Liver (tissue), 9 donors: ENCODE results near the gene WAC. TPM values are rescaled to one million over a fixed set of nuclear protein-coding genes. Genes with fewer than 3 reads are reported as not detected.

Experiments used
- DNase-seq: peaks from one replicate; pipeline ENCODE4 v3.0.0-alpha.2; 2017; ENCODE audit warnings: low spot score
- H3K27ac ChIP-seq, 2 donors: one replicate each; pipeline ENCODE4 v1.7.0; 2013; ENCODE audit warnings: inconsistent platforms in 2 of 2, low read length in 2 of 2, control low read depth in 1 of 2, low read depth in 1 of 2, mild to moderate bottlenecking in 1 of 2
- H3K27me3 ChIP-seq, 4 donors: one replicate each; pipeline versions ENCODE4 v1.6.1 to v1.7.0; 2013; ENCODE audit warnings: low read length in 3 of 4, inconsistent platforms in 1 of 4, mild to moderate bottlenecking in 1 of 4, moderate library complexity in 1 of 4; ENCODE audit not compliant: control insufficient read depth in 4 of 4, insufficient read depth in 4 of 4
- H3K36me3 ChIP-seq, 4 donors: one replicate each; pipeline versions ENCODE4 v1.6.1 to v1.7.0; 2013; ENCODE audit warnings: low read length in 3 of 4, mild to moderate bottlenecking in 3 of 4, low read depth in 1 of 4, moderate library complexity in 1 of 4; ENCODE audit not compliant: control insufficient read depth in 4 of 4, insufficient read depth in 3 of 4
- H3K4me1 ChIP-seq, 4 donors: one replicate each; pipeline versions ENCODE4 v1.6.1 to v1.7.0; 2013; ENCODE audit warnings: low read length in 3 of 4, mild to moderate bottlenecking in 3 of 4, moderate library complexity in 1 of 4; ENCODE audit not compliant: control insufficient read depth in 4 of 4, insufficient read depth in 4 of 4
- H3K4me3 ChIP-seq, 3 donors: one replicate each; pipeline versions ENCODE4 v1.6.1 to v1.7.0; 2013; ENCODE audit warnings: low read length in 3 of 3, control low read depth in 1 of 3, low read depth in 1 of 3, mild to moderate bottlenecking in 1 of 3
- H3K9ac ChIP-seq, 2 donors: one replicate each; pipeline ENCODE4 v1.7.0; 2013; ENCODE audit warnings: low read length in 2 of 2, mild to moderate bottlenecking in 2 of 2, moderate library complexity in 2 of 2, control low read depth in 1 of 2, low read depth in 1 of 2
- H3K9me3 ChIP-seq, 4 donors: one replicate each; pipeline versions ENCODE4 v1.6.1 to v1.7.0; 2013; ENCODE audit warnings: low read length in 3 of 4; ENCODE audit not compliant: control insufficient read depth in 4 of 4
- ATF3 ChIP-seq: IDR thresholded peaks from 2 replicates; pipeline ENCODE4 v1.6.1; 2016; ENCODE audit warnings: antibody characterized with exemption
- CTCF ChIP-seq: fragments of 150-350 bp; IDR thresholded peaks from 2 replicates; pipeline ENCODE4 v1.5.1; 2017; ENCODE audit warnings: improper control_type of control experiment, low read depth, low read length; ENCODE audit not compliant: missing input control
- EGR1 ChIP-seq, 2 donors: IDR thresholded peaks; 2 replicates each; pipeline ENCODE4 v1.6.1; 2016 to 2018; ENCODE audit warnings: antibody characterized with exemption in 2 of 2, low read depth in 2 of 2
- FOXA1 ChIP-seq: IDR thresholded peaks from 2 replicates; pipeline ENCODE4 v1.6.1; 2016; ENCODE audit warnings: antibody characterized with exemption
- FOXA2 ChIP-seq: IDR thresholded peaks from 2 replicates; pipeline ENCODE4 v1.6.1; 2016; ENCODE audit warnings: antibody characterized with exemption
- GABPA ChIP-seq, 2 donors: IDR thresholded peaks in 1 of 2; conservative IDR thresholded peaks in 1 of 2; 2 replicates each; pipeline ENCODE4 v1.6.1; 2016; ENCODE audit warnings: antibody characterized with exemption in 2 of 2, mild to moderate bottlenecking in 1 of 2, moderate library complexity in 1 of 2
- HNF4G ChIP-seq: IDR thresholded peaks from 2 replicates; pipeline ENCODE4 v1.6.1; 2016; ENCODE audit warnings: antibody characterized with exemption
- JUND ChIP-seq, 2 donors: IDR thresholded peaks; 2 replicates each; pipeline ENCODE4 v1.6.1; 2016; ENCODE audit warnings: antibody characterized with exemption in 2 of 2
- NR2F2 ChIP-seq: IDR thresholded peaks from 2 replicates; pipeline ENCODE4 v1.6.1; 2016; ENCODE audit warnings: antibody characterized with exemption
- RAD21 ChIP-seq, 2 donors: IDR thresholded peaks; 2 replicates each; pipeline ENCODE4 v1.6.1; 2016; ENCODE audit warnings: antibody characterized with exemption in 2 of 2, mild to moderate bottlenecking in 2 of 2
- RXRA ChIP-seq, 2 donors: IDR thresholded peaks; 2 replicates each; pipeline ENCODE4 v1.6.1; 2017 to 2018; ENCODE audit warnings: antibody characterized with exemption in 2 of 2, mild to moderate bottlenecking in 1 of 2
- SP1 ChIP-seq: IDR thresholded peaks from 2 replicates; pipeline ENCODE4 v1.6.1; 2018; ENCODE audit warnings: antibody characterized with exemption, mild to moderate bottlenecking
- TAF1 ChIP-seq: conservative IDR thresholded peaks from 2 replicates; pipeline ENCODE4 v1.6.1; 2016; ENCODE audit warnings: antibody characterized with exemption, mild to moderate bottlenecking
- YY1 ChIP-seq: IDR thresholded peaks from 2 replicates; pipeline ENCODE4 v1.6.1; 2016; ENCODE audit warnings: antibody characterized with exemption, mild to moderate bottlenecking
- WGBS: extraction: QIAGEN DNeasy Blood & Tissue Kit; methylation state at CpG from one replicate; pipeline ENCODE4 v1.1.7; 2013; 5-methylcytosine and 5-hydroxymethylcytosine counted together
- polyA plus RNA-seq, 2 donors: library from polyadenylated mRNA; stranded (reverse) in 1 of 2; unstranded in 1 of 2; fragments of 200-250 nt in 1 of 2; fragments of >200 nt in 1 of 2; fragmentation: Nextera tagmentation in 1 of 2; extraction: Ambion mirVana in 1 of 2; gene quantifications; one replicate each; pipeline versions ENCODE4 v1.2.1 to v1.2.3, GENCODE V29; 2013 to 2015
- total RNA-seq, 2 donors: library from RNA; depleted of rRNA; stranded (reverse); fragments of >200 nt; gene quantifications; one replicate each; pipeline ENCODE4 v1.2.3, GENCODE V29; 2014
- TF ChIP-seq, protein P1 (sequence below): IDR thresholded peaks from 2 replicates; pipeline ENCODE4 v1.6.1; 2016; ENCODE audit warnings: antibody characterized with exemption
- TF ChIP-seq, protein P2 (sequence below): IDR thresholded peaks from 2 replicates; pipeline ENCODE4 v1.6.1; 2016; ENCODE audit warnings: antibody characterized with exemption
- TF ChIP-seq, protein P3 (sequence below): IDR thresholded peaks from 2 replicates; pipeline ENCODE4 v1.6.1; 2016; ENCODE audit warnings: antibody characterized with exemption, mild to moderate bottlenecking
- donor health status: healthy.
- donor health status: healthy.
- donor health status: healthy.
- donor health status: healthy.
- donor health status: healthy.

Gene WAC
- total and polyA plus RNA-seq, 4 donors: 20.2 to 48.7 (median 32.0) TPM

DNA sequence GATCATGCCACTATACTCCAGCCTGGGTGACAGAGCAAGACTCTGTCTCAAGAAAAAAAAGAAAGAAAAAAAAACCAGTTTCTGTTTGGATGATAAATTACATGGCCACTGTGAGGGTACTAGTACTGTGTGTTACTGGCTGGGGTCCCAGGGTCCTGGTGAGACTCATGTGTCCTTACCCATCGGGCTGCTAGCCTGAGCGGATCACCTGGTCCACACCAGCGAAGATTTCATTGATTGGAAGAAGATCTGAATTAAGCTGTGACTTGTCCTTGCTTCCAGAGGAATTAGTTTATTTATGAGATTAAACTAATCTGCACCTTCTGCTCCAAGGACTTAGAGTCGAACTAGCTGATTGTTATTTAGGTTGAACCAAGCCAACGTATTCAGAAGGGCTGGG, 104.4 kb downstream of the WAC start (continued):
- TF ChIP-seq CTCF (no peak), TAF1 (no peak), RXRA (IDR thresholded peaks at IDR 0.05) (no peak)

DNA sequence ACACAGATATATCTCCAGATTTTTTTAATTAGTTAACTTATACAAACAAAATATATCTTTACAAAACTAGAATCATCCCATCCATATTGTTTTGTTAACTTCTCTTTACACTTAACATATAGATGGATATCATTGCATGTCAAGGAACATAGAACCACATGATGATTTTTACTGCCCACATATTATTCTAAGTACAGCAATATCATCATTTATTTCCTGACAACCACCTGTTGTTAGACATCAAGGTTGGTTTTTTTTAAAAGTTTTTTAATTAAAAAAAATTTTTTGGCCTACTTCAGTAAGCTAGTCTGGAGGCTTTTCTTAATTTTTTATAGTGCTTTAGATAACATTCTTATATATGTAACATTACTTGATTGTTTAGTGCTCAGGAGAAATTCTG, 105.5 kb downstream of the WAC start:
- TF ChIP-seq, protein P1, sequence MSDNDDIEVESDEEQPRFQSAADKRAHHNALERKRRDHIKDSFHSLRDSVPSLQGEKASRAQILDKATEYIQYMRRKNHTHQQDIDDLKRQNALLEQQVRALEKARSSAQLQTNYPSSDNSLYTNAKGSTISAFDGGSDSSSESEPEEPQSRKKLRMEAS: no peak
- Histone ChIP-seq H3K9me3 (no peaks in the 10 kb centered on the region), H3K4me3 (no peak overlapping the region), H3K9ac (no peak overlapping the region), H3K27me3 (no peaks in the 10 kb centered on the region), H3K27ac (no peak overlapping the region), H3K4me1 (no peaks in the 10 kb centered on the region), H3K36me3 (no peaks in the 10 kb centered on the region)
- no peak for DNase-seq

DNA sequence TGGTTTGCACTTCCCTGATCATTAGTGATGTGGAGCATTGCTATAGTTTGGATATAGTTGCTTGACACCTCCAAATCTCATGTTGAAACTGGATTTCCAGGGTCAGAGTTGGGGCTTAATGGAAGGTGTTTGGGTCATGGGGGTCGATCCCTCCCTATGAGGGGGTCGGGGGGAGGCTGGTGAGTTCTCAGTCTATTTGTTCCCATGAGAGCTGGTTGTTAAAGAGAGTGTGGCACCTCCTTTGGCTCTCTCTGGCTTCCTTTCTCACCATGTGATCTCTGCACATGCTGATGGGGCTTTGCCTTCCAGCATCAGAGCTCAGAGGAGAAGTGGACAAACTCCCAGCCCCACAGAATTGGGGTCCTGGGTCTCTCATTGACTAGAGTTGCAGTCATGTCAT, 107.6 kb downstream of the WAC start:
- Histone ChIP-seq H3K27me3 (no peaks in the 10 kb centered on the region), H3K9me3 (no peaks in the 10 kb centered on the region), H3K4me3 (no peak overlapping the region), H3K9ac (no peak overlapping the region), H3K4me1 (no peaks in the 10 kb centered on the region), H3K27ac (no peak overlapping the region), H3K36me3 (no peaks in the 10 kb centered on the region)
- TF ChIP-seq ATF3 (no peak), NR2F2 (no peak), FOXA1 (no peak), SP1 (no peak), EGR1 (IDR thresholded peaks at IDR 0.05; ENCODE audit: low read depth in 2 of 2) (no peak), HNF4G (no peak)
- TF ChIP-seq, protein P1: no peak
- no peak for DNase-seq
- WGBS: 51% methylated on average over 2 of the region's 2 CpGs

DNA sequence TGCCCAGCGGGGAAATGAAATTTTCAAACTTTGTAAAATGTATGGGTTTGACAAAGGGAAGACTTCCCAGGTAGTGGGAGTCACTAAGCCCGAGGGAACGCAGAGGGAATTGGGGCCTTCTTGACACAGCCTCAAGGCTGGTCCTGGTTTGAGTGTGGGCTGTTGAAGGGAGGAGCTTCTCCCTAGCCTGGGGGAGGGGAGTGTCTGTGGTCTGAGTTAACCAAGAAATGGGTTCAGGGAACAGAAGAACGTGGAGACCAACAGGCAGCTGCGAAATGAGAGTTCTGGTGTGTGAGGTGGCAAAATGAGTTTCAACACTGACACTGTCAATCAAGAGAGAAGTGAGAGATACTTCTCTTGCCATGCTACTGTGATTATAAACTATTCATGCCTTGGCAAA, 111.7 kb downstream of the WAC start:
- 65% methylated on average over 5 of the region's 5 CpGs for WGBS
- Histone ChIP-seq H3K27me3 (no peaks in the 10 kb centered on the region), H3K27ac (no peak overlapping the region), H3K36me3 (no peaks in the 10 kb centered on the region), H3K9ac (no peak overlapping the region), H3K4me1 (no peaks in the 10 kb centered on the region), H3K4me3 (no peak overlapping the region), H3K9me3 (no peaks in the 10 kb centered on the region)
- no peak for DNase-seq
- TF ChIP-seq NR2F2: no peak
- no peak for TF ChIP-seq ATF3
- no peak for TF ChIP-seq GABPA (IDR thresholded peaks at IDR 0.05 in 1 of 2, conservative IDR thresholded peaks at IDR 0.05 in 1 of 2)
- TF ChIP-seq, protein P2, sequence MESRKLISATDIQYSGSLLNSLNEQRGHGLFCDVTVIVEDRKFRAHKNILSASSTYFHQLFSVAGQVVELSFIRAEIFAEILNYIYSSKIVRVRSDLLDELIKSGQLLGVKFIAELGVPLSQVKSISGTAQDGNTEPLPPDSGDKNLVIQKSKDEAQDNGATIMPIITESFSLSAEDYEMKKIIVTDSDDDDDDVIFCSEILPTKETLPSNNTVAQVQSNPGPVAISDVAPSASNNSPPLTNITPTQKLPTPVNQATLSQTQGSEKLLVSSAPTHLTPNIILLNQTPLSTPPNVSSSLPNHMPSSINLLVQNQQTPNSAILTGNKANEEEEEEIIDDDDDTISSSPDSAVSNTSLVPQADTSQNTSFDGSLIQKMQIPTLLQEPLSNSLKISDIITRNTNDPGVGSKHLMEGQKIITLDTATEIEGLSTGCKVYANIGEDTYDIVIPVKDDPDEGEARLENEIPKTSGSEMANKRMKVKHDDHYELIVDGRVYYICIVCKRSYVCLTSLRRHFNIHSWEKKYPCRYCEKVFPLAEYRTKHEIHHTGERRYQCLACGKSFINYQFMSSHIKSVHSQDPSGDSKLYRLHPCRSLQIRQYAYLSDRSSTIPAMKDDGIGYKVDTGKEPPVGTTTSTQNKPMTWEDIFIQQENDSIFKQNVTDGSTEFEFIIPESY: no peak
- no peak for TF ChIP-seq FOXA2
- TF ChIP-seq, protein P1: no peak
- TF ChIP-seq YY1: no peak
- no peak for TF ChIP-seq TAF1
- no peak for TF ChIP-seq HNF4G
- TF ChIP-seq, protein P3, sequence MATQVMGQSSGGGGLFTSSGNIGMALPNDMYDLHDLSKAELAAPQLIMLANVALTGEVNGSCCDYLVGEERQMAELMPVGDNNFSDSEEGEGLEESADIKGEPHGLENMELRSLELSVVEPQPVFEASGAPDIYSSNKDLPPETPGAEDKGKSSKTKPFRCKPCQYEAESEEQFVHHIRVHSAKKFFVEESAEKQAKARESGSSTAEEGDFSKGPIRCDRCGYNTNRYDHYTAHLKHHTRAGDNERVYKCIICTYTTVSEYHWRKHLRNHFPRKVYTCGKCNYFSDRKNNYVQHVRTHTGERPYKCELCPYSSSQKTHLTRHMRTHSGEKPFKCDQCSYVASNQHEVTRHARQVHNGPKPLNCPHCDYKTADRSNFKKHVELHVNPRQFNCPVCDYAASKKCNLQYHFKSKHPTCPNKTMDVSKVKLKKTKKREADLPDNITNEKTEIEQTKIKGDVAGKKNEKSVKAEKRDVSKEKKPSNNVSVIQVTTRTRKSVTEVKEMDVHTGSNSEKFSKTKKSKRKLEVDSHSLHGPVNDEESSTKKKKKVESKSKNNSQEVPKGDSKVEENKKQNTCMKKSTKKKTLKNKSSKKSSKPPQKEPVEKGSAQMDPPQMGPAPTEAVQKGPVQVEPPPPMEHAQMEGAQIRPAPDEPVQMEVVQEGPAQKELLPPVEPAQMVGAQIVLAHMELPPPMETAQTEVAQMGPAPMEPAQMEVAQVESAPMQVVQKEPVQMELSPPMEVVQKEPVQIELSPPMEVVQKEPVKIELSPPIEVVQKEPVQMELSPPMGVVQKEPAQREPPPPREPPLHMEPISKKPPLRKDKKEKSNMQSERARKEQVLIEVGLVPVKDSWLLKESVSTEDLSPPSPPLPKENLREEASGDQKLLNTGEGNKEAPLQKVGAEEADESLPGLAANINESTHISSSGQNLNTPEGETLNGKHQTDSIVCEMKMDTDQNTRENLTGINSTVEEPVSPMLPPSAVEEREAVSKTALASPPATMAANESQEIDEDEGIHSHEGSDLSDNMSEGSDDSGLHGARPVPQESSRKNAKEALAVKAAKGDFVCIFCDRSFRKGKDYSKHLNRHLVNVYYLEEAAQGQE: no peak
- no peak for TF ChIP-seq JUND (IDR thresholded peaks at IDR 0.05)
- TF ChIP-seq EGR1 (IDR thresholded peaks at IDR 0.05; ENCODE audit: low read depth in 2 of 2): no peak
- no peak for TF ChIP-seq FOXA1
- TF ChIP-seq RAD21 (IDR thresholded peaks at IDR 0.05): no peak
